Islet precursor cell (in vitro differentiated cells): ENCODE results near the gene MCM8.

Source experiments
- DNase-seq: peaks from one replicate; pipeline ENCODE4 v3.0.0-alpha.2; 2018

MCM8 gene

GRCh38 chr20:6046432-6046831 lies 96.0 kb downstream of the MCM8 start:
- DNase-seq, result peak; percentile 2

DNA sequence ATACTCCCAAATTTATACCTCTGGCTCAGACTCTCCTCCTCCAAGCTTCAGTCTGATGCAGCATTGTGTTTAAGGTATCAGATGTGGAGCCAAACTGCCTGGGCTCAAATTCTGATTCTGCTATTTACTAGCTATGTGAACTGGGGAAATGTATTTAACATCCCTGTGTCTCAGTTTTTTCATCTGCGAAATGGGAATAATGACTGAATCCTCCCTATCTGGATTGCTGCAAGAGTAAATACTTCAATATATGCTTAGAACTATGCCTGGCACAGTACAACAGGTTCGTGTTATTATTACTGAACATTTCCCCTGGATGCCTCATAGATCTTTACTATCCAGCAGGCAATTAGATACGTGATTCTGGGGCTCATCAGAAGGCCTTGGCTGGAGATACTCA lies 97.9 kb downstream of the MCM8 start:
- no peak for DNase-seq
